NCI-H1092 treated with DMSO at 0.1 percent for 48 hours (cell line): ENCODE data around the gene TMEM135.
A peak's percentile ranks its signal among the peaks of the same experiment; 100 is the strongest.

Experiments used
- DNase-seq: peaks from one replicate; lab custom pipeline; 2025; lab: John Stamatoyannopoulos, UW

The TMEM135 gene

GRCh38 chr11:87301785-87302540, 264.2 kb downstream of the TMEM135 start:
- no peak for DNase-seq

GRCh38 chr11:87304412-87304811, 266.7 kb downstream of the TMEM135 start:
- DNase-seq, result no peak

GRCh38 chr11:87306262-87306851, 268.6 kb downstream of the TMEM135 start:
- no peak for DNase-seq

- DNase-seq, result no peak
These were observed 269.4 kb downstream of the TMEM135 start for GRCh38 chr11:87307101-87307500.

- no peak for DNase-seq
These were observed 277.5 kb downstream of the TMEM135 start for GRCh38 chr11:87315229-87315628.

- no peak for DNase-seq
These were observed 278.8 kb downstream of the TMEM135 start for GRCh38 chr11:87316491-87316890.

- no peak for DNase-seq
These were observed 279.7 kb downstream of the TMEM135 start for GRCh38 chr11:87317441-87317840.

- no peak for DNase-seq
These were observed 282.4 kb downstream of the TMEM135 start for GRCh38 chr11:87320123-87320522.

- peak; percentile 40 for DNase-seq
These were observed 284.8 kb downstream of the TMEM135 start for GRCh38 chr11:87322568-87322967.

- no peak for DNase-seq
These were observed 286.2 kb downstream of the TMEM135 start for GRCh38 chr11:87323899-87324298.

GRCh38 chr11:87324817-87325489, 287.2 kb downstream of the TMEM135 start:
- DNase-seq, result no peak

- no peak for DNase-seq
These were observed 287.7 kb downstream of the TMEM135 start for GRCh38 chr11:87325490-87325872.

GRCh38 chr11:87326594-87326993, 288.9 kb downstream of the TMEM135 start:
- DNase-seq, result no peak

- no peak for DNase-seq
These were observed 291.4 kb downstream of the TMEM135 start for GRCh38 chr11:87329172-87329571.

GRCh38 chr11:87330187-87330601, 292.5 kb downstream of the TMEM135 start:
- DNase-seq, result no peak

GRCh38 chr11:87331273-87331672, 293.5 kb downstream of the TMEM135 start:
- no peak for DNase-seq

GRCh38 chr11:87338046-87338639, 300.4 kb downstream of the TMEM135 start:
- DNase-seq, result no peak

GRCh38 chr11:87339416-87339815, 301.7 kb downstream of the TMEM135 start:
- no peak for DNase-seq

GRCh38 chr11:87347441-87347840, 309.7 kb downstream of the TMEM135 start:
- DNase-seq, result no peak

- no peak for DNase-seq
These were observed 310.1 kb downstream of the TMEM135 start for GRCh38 chr11:87347854-87348253.

- DNase-seq, result no peak
These were observed 313.9 kb downstream of the TMEM135 start for GRCh38 chr11:87351676-87352075.

- peak; percentile 64 for DNase-seq
These were observed 315.3 kb downstream of the TMEM135 start for GRCh38 chr11:87352759-87353707.
